ENCODE data around the gene PTGDS.

Gene PTGDS

DNA sequence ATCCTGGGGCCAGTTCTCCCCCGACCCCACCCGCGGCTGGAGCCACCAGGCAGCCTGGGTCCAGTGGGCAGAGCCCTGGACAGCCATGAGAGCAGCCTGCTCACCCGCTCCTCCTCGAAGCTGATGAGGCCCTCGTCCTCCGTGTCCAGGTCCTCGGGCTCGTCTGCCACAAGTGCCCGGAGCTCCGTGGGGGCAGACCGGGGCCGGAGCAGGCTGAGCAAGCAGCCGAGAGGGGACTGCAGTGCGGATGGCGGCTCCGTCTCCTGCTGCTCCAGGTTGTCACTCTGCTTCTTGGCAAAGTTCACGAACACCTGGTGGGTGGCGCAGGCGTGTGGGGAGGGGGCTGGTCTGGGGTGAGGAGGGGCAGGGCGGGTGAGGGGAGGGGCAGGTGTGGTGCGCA is 31.0 kb downstream of the PTGDS start:
- Mint-ChIP-seq H3K9me3 (no peaks in the 10 kb centered on the region), H3K27me3 (no peaks in the 10 kb centered on the region), H3K27ac (no peak overlapping the region), H3K4me1 (ENCODE audit: low read depth) (peaks cover 9% of the 10 kb centered on the region), H3K36me3 (ENCODE audit: low read depth) (peaks cover 9% of the 10 kb centered on the region), H3K4me3 (no peak overlapping the region)
- DNase-seq: no peak

DNA sequence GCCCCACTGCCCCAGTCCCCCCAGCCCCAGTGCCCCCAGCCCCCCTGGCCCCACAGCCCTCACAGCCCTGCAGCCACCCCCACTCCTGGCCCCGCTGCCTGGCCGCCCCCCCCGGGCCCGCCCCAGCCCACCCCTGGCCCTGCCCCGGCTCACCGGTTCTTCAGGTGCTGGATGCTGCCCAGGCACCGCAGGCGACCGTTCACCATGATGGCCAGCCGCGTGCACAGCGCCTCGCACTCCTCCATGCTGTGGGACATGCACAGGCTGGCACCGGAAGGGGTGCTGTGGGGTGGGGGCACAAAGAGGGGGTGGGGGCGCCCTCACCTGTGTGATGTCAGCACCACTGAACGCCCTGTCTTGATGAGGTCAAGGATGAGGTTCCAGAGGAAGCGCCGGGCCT is 31.9 kb downstream of the PTGDS start:
- H3K9me3 Mint-ChIP-seq: no peaks in the 10 kb centered on the region
- no peaks in the 10 kb centered on the region for H3K27me3 Mint-ChIP-seq
- H3K4me1 Mint-ChIP-seq (ENCODE audit: low read depth): peaks cover 9% of the 10 kb centered on the region
- H3K27ac Mint-ChIP-seq: no peak overlapping the region
- H3K36me3 Mint-ChIP-seq (ENCODE audit: low read depth): peaks cover 9% of the 10 kb centered on the region
- H3K4me3 Mint-ChIP-seq: no peak overlapping the region
- DNase-seq: no peak

DNA sequence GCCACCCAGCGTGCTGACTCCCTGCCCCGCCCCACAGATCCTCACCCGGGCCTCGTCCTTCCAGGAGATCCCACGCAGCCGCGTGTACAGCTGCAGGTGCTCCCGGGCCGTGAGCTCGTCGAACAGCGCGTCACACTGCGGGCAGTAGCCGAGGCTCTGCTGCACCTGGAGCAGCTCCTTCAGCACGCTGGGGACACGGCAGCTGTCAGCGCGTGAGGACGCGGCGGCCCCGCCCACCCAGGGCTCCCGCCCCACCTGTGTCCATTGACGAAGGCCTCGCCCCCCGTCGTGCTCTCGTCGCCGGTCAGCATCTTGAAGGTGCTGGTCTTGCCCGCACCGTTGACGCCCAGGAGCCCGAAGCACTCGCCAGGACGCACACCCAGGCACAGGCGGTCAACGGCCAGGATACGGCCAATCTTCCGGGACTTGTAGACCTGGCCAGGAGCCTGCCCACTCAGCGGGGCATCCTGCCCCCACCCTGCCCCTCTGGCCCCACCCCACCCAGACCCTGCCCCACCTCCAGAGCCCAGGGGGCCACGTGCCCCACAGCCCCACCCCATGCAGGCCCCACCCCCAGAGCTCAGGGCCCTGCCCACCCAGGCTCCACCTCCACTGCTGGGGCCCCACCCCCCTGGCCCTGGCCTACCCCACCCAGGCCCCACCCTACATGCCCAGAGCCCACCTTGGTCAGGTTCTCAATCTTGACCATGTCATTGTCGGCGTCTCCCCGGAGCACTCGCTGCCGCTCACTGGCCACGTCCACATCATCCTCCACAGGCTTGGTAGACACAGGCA is 32.8 kb downstream of the PTGDS start:
- DNase-seq: no peak
- Mint-ChIP-seq H3K27me3 (no peaks in the 10 kb centered on the region), H3K36me3 (ENCODE audit: low read depth) (peaks cover 11% of the 10 kb centered on the region), H3K9me3 (no peaks in the 10 kb centered on the region), H3K4me1 (ENCODE audit: low read depth) (peaks cover 9% of the 10 kb centered on the region), H3K4me3 (no peak overlapping the region), H3K27ac (no peak overlapping the region)

DNA sequence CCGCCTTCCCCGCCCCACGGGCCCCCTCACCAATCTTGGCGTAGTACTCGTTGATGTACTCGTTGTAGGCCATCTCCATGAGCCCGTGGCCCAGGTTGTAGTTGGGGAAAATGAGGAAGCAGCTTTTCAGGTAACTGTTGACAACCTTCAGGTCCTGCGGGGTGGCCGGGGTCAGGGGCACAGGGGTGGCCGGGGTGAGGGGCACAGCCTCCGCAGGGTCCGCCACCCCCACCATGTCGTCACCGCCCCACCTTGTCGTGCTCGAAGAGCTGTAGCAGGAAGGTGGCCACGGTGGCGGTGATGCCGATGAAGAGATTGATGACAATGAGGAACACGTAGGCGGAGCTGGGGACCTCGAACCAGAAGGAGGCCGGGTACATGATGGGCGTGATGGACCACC is 33.9 kb downstream of the PTGDS start:
- DNase-seq: no peak
- no peaks in the 10 kb centered on the region for H3K27me3 Mint-ChIP-seq
- H3K4me3 Mint-ChIP-seq: no peak overlapping the region
- no peaks in the 10 kb centered on the region for H3K9me3 Mint-ChIP-seq
- H3K27ac Mint-ChIP-seq: no peak overlapping the region
- peaks cover 13% of the 10 kb centered on the region for H3K36me3 Mint-ChIP-seq (ENCODE audit: low read depth)
- peaks cover 5% of the 10 kb centered on the region for H3K4me1 Mint-ChIP-seq (ENCODE audit: low read depth)

DNA sequence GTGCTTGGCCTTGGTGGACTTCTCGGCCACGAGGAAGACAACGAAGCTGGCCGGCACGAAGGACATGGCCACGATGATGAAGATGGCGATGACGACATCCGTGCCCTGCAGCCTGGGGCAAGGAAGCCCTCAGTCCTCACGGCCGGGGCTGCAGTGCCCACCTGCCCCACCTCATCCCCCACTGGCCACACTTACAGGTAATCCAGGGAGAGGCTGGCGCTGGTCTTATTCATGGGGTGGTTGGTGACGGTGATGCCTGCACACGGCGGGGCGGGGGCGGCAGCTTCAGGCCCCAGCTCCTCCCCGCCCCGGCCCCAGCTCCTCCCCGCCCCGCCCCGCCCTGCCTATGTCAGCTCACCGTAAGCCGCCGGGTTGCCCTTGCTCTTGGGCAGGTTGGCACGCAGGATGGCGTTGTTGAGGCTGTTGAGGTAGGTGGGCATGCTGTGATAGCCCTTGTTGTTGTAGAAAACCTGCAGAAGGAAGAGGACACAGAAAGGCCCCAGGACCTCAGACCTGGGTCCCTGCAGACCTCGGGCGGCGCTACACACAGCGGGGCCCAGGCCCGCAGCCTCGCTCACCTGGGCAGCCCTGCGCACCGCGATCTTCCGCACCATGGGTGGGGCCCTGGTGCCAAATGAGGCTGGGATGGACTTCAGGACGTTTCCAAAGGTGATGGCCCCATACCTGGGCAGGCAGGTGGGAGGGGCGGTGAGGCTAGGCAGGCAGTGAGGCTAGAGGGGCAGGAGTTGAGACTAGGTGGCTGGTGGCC is 34.8 kb downstream of the PTGDS start:
- Mint-ChIP-seq H3K36me3 (ENCODE audit: low read depth) (peaks cover 17% of the 10 kb centered on the region), H3K4me3 (no peak overlapping the region), H3K27ac (no peak overlapping the region), H3K4me1 (ENCODE audit: low read depth) (no peaks in the 10 kb centered on the region), H3K9me3 (no peaks in the 10 kb centered on the region), H3K27me3 (no peaks in the 10 kb centered on the region)
- DNase-seq: no peak

DNA sequence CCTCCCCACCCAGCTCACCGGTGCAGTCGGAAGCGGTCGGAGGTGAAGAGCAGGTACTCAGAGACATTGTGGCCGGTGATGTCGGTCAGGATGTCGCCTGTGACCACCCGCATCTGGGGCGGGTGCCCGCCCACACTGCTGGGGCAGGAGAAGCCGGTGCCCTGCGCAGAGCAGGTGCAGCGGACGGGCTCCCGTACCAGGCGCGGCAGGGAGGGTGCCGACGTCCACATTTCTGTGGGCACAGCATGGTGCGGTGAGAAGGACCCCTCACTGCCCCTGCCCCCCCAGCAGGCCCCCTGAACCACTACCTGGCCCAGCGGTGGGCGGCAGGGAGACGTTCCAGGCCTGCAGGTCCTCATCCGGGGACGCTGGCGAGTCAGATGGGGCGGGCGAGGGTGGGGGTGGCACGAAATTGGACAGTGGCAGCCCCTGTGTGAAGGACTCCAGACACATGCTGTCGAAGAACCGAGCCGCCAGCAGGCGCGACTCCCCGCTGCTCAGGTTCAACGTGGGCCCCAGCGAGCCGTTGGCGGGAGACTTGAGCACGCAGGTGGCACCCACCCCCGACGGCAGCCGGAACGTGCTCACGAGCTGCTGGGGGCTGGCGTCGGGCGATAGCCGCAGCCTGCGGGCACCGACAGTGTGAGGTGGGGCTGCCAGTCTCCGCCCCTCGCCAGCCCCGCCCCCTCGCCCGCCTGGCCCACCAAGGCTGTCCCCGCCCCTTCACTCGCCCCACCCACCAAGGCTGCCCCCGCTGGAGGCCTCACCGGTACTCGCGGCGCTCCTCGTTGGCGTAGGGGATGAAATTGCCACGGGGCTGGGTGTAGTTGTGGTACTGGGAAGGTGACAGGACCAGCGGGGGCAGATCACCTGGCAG is 35.6 kb downstream of the PTGDS start:
- H3K36me3 Mint-ChIP-seq (ENCODE audit: low read depth): peaks cover 17% of the 10 kb centered on the region
- no peak overlapping the region for H3K4me3 Mint-ChIP-seq
- no peak for DNase-seq
- H3K4me1 Mint-ChIP-seq (ENCODE audit: low read depth): no peaks in the 10 kb centered on the region
- no peak overlapping the region for H3K27ac Mint-ChIP-seq
- H3K27me3 Mint-ChIP-seq: no peaks in the 10 kb centered on the region
- H3K9me3 Mint-ChIP-seq: no peaks in the 10 kb centered on the region

DNA sequence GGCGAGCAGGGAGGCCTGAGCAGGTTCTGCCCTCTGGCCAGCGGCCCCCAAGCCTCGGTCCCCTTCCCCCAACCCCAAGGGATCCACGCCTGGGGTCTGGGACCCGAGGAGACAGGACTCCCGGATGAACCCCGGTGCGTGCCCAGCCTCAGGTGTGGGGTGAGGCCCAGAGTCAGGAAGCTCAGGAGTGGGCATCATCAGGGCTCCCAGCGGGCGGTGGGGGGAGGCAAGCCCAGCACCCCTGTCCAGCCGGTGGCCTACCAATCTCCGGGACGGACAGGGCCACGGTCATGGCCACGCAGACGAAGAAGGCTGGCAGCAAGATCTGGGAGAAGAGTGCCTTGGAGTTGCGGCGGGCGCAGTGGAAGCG is 36.3 kb downstream of the PTGDS start:
- H3K27ac Mint-ChIP-seq: no peak overlapping the region
- no peaks in the 10 kb centered on the region for H3K4me1 Mint-ChIP-seq (ENCODE audit: low read depth)
- H3K36me3 Mint-ChIP-seq (ENCODE audit: low read depth): peaks cover 17% of the 10 kb centered on the region
- DNase-seq: no peak
- H3K9me3 Mint-ChIP-seq: no peaks in the 10 kb centered on the region
- no peaks in the 10 kb centered on the region for H3K27me3 Mint-ChIP-seq
- no peak overlapping the region for H3K4me3 Mint-ChIP-seq

DNA sequence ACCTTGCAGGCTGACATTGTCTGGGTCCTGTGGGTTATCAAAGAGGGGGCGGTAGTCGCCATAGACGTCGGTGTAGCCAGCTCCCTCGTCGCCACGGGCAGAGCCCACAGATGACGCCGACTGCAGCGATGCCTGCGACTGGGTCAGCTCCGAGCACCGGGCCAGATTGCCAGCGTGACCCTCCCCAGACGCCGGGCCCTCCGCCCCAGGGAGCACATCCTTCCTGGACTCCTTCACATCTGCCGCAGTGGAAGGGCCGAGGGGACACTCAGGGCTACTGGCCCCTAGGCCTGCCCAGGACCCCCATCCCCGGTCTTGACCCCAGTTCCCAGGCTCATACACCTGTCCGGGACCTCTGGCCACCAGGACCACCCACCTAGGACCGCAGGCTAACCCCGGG is 36.9 kb downstream of the PTGDS start:
- Mint-ChIP-seq H3K4me3 (no peak overlapping the region), H3K27ac (no peak overlapping the region), H3K4me1 (ENCODE audit: low read depth) (no peaks in the 10 kb centered on the region), H3K27me3 (no peaks in the 10 kb centered on the region), H3K36me3 (ENCODE audit: low read depth) (peaks cover 17% of the 10 kb centered on the region), H3K9me3 (no peaks in the 10 kb centered on the region)
- DNase-seq: no peak

DNA sequence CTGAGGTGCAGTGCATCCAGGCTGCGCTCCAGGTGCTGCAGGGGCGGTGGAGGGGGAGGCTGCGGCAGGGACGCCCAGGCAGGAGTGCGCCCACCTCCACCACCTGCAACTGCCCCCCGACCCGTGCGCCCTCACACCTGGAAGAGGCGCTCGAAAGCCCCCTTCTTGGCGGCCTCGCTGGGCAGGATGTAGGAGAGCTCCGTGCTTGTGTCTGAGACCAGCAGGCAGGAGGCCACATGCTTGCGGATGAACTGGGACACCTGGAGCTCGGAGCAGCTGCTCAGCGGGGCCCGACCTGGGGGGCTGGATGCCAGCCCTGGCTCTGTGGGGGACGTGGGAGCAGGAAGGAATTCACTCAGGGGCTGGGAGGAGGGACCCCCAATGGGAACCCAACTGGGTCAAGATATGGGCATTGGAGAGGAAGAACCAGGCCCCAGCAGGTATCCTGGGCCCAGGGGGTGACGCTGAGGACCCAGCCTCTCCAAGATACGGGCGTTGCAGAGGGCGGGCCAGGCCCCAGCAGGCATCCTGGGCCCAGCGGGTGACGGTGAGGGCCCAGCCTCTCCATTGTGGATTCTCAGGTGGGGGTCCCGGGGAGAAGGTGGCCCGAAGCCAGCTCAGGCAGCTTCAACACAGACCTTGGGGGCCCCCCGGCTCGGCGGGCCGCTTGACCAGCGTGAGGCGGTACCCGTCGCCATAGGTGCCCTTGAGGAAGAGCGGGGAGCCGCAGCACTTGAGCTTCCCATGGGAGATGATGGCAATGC is 37.7 kb downstream of the PTGDS start:
- Mint-ChIP-seq H3K27ac (no peak overlapping the region), H3K9me3 (no peaks in the 10 kb centered on the region), H3K4me3 (no peak overlapping the region), H3K27me3 (no peaks in the 10 kb centered on the region), H3K4me1 (ENCODE audit: low read depth) (no peaks in the 10 kb centered on the region), H3K36me3 (ENCODE audit: low read depth) (peaks cover 15% of the 10 kb centered on the region)
- no peak for DNase-seq

DNA sequence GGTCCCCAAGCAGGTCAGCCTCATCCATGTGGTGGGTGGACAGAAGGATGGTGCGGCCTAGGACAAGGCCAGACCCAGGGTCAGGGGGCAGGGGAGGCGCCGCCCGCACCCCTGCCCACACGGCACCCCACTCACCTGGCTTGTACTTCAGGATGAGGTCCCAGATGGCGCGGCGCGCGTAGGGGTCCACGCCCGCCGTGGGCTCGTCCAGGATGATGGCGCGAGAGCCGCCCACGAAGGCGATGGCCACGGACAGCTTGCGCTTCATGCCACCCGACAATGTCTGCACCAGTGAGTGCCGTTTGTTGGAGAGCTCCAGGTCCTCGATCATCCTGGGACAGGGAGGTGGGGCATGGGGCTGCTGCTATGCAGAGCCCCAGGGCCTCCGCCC is 38.2 kb downstream of the PTGDS start:
- H3K9me3 Mint-ChIP-seq: no peaks in the 10 kb centered on the region
- peaks cover 15% of the 10 kb centered on the region for H3K36me3 Mint-ChIP-seq (ENCODE audit: low read depth)
- H3K4me3 Mint-ChIP-seq: no peak overlapping the region
- DNase-seq: no peak
- H3K4me1 Mint-ChIP-seq (ENCODE audit: low read depth): no peaks in the 10 kb centered on the region
- no peak overlapping the region for H3K27ac Mint-ChIP-seq
- no peaks in the 10 kb centered on the region for H3K27me3 Mint-ChIP-seq

DNA sequence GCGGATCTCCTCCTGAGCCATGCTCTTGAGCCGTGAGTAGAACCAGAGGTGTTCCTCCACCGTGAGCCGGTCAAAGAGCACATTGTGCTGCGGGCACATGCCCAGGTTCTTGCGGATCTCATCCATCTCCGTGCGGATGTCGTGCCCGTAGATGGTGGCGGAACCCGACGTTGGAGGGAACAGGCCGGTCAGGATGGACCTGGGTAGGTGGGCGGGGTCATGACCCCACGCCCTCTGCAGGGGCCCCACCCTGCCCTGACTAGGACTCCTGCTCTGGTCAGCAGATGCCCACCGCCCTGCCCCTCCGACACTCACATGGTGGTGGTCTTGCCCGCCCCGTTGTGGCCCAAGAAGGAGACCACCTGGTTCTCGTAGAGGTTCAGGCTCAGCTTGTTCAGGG is 38.7 kb downstream of the PTGDS start:
- DNase-seq: no peak
- no peak overlapping the region for H3K4me3 Mint-ChIP-seq
- no peaks in the 10 kb centered on the region for H3K9me3 Mint-ChIP-seq
- H3K4me1 Mint-ChIP-seq (ENCODE audit: low read depth): no peaks in the 10 kb centered on the region
- H3K27ac Mint-ChIP-seq: no peak overlapping the region
- H3K27me3 Mint-ChIP-seq: no peaks in the 10 kb centered on the region
- peaks cover 15% of the 10 kb centered on the region for H3K36me3 Mint-ChIP-seq (ENCODE audit: low read depth)

DNA sequence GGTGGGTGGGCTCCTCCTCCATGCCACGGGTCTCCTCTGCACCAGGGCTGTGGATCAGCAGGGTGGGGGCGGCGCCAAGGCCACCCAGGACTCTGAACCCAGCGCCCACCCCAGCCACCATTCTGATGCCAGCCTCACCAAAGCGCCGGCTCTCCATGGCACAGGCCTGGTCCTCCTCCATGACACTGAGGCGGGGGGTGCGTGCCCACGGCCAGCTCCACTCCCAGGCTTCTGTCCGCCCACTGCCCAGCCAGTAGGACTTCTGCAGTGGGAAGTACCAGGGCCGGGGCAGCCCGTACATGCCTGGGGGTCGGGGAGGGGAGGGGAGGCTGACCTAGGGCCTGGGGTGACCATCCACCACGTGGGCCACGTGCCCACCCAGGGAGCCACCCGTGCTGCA is 39.1 kb downstream of the PTGDS start:
- Mint-ChIP-seq H3K27ac (no peak overlapping the region), H3K27me3 (no peaks in the 10 kb centered on the region), H3K9me3 (no peaks in the 10 kb centered on the region), H3K4me1 (ENCODE audit: low read depth) (no peaks in the 10 kb centered on the region), H3K36me3 (ENCODE audit: low read depth) (peaks cover 15% of the 10 kb centered on the region), H3K4me3 (no peak overlapping the region)
- no peak for DNase-seq

DNA sequence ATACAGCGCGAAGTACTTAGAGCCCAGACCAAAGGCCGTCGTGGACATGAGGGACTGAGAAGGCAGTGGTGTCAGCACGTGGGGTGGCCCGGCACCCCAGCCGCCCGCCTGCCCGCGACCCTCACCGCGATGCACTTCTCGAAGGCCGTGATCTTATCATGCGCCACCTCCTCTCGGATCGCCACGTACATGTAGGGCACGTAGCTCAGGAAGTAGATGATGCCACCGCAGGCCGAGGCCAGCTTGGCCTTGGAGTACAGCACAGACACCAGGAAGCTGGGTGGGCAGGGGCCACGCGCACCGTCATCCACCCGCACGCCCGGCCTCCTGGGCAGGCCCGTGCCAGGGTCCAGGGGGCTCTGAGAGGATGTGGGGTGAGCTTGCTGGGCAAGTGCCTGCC is 39.8 kb downstream of the PTGDS start:
- DNase-seq: no peak
- Mint-ChIP-seq H3K36me3 (ENCODE audit: low read depth) (peaks cover 13% of the 10 kb centered on the region), H3K4me3 (no peak overlapping the region), H3K27ac (no peak overlapping the region), H3K27me3 (no peaks in the 10 kb centered on the region), H3K9me3 (no peaks in the 10 kb centered on the region), H3K4me1 (ENCODE audit: low read depth) (no peaks in the 10 kb centered on the region)

DNA sequence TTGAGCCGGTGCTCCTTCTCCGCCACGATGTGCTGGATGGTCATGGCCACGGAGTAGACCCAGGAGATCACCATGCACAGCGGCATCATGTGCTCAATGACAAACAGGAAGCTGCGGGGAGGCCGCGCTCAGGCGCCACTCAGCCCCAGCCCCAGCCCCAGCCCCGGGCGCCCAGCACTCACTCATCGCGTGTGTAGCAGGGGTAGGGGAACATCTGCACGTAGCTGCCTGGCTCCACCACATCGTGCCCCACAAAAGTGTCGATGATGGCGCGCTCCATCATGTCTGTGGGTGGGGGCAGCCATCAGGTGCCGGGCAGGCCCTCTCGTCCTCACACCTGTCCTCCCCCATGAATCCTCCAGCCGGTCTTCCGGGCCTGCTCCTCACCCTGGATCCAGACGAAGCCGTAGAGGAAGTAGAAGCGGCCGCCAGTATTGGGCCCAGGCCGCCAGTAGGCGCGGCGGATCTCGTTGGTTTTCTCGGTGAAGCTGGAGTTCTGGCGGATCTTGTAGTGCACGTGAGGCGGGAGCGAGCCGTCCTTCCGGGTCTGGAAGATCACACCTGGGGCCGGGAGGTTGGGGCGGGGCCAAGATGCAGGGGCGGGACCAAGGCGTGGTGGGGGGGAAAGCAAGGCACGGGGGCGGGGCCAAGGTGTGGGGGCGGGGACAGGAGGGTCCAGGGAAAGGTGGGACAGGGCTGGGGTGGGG is 40.6 kb downstream of the PTGDS start:
- no peak overlapping the region for H3K4me3 Mint-ChIP-seq
- no peaks in the 10 kb centered on the region for H3K27me3 Mint-ChIP-seq
- H3K36me3 Mint-ChIP-seq (ENCODE audit: low read depth): peaks cover 9% of the 10 kb centered on the region
- H3K4me1 Mint-ChIP-seq (ENCODE audit: low read depth): no peaks in the 10 kb centered on the region
- no peak for DNase-seq
- no peak overlapping the region for H3K27ac Mint-ChIP-seq
- H3K9me3 Mint-ChIP-seq: no peaks in the 10 kb centered on the region
